Fibroblast of lung (primary cell): Measurements from ENCODE around the gene CARS2. TPM values are rescaled to one million over a fixed set of nuclear protein-coding genes. Genes with fewer than 3 reads are reported as not detected.

Experiments
- DNase-seq, 2 donors: peaks; one replicate each; pipeline versions ENCODE4 v3.0.0 to v3.0.0-alpha.2; 2010; ENCODE audit warnings: low read depth in 2 of 2
- H2AFZ ChIP-seq: 2 replicates; pipeline ENCODE4 v1.5.1; 2012; ENCODE audit warnings: low read length, control low read depth, inconsistent platforms
- H3K27ac ChIP-seq: 2 replicates; pipeline ENCODE4 v1.5.1; 2011; ENCODE audit warnings: low read length, control low read depth; ENCODE audit not compliant: insufficient read depth
- H3K27me3 ChIP-seq: 2 replicates; pipeline ENCODE4 v1.5.1; 2011; ENCODE audit warnings: mild to moderate bottlenecking, low read length; ENCODE audit not compliant: control insufficient read depth, insufficient read depth
- H3K36me3 ChIP-seq: 2 replicates; pipeline ENCODE4 v1.5.1; 2011; ENCODE audit warnings: low read length; ENCODE audit not compliant: control insufficient read depth, insufficient read depth
- H3K4me1 ChIP-seq: 2 replicates; pipeline ENCODE4 v1.5.1; 2011; ENCODE audit warnings: low read length; ENCODE audit not compliant: control insufficient read depth, insufficient read depth; ENCODE audit errors: extremely low read depth
- H3K4me2 ChIP-seq: 2 replicates; pipeline ENCODE4 v1.5.1; 2011; ENCODE audit warnings: low read length, control low read depth; ENCODE audit not compliant: insufficient read depth; ENCODE audit errors: extremely low read depth
- H3K4me3 ChIP-seq, 4 experiments: fragments of 200-600 bp in 1 of 4; sonication (generic) in 1 of 4; replicated peaks in 1 of 4; 2 replicates each; pipeline ENCODE4 v1.5.1; 2011 to 2016; ENCODE audit warnings: low read length in 4 of 4, low read depth in 3 of 4, mild to moderate bottlenecking in 3 of 4, control low read depth in 2 of 4, inconsistent platforms in 1 of 4, mixed read lengths in 1 of 4; ENCODE audit not compliant: insufficient read depth in 1 of 4; ENCODE audit errors: control extremely low read depth in 1 of 4
- H3K79me2 ChIP-seq: 2 replicates; pipeline ENCODE4 v1.5.1; 2012; ENCODE audit warnings: mild to moderate bottlenecking, low read length, inconsistent platforms; ENCODE audit not compliant: control insufficient read depth, insufficient read depth
- H3K9ac ChIP-seq: 2 replicates; pipeline ENCODE4 v1.5.1; 2011; ENCODE audit warnings: mild to moderate bottlenecking, low read length, control low read depth; ENCODE audit not compliant: insufficient read depth
- H3K9me3 ChIP-seq: 2 replicates; pipeline ENCODE4 v1.5.1; 2012; ENCODE audit warnings: low read depth, low read length; ENCODE audit not compliant: control insufficient read depth, insufficient read depth
- H4K20me1 ChIP-seq: 2 replicates; pipeline ENCODE4 v1.5.1; 2011; ENCODE audit warnings: low read length; ENCODE audit not compliant: control insufficient read depth, insufficient read depth; ENCODE audit errors: extremely low read depth
- EZH2 ChIP-seq: IDR thresholded peaks from 2 replicates; pipeline ENCODE4 v1.5.1; 2012; ENCODE audit warnings: low read length, control low read depth, mild to moderate bottlenecking; ENCODE audit errors: missing control alignments
- polyA plus RNA-seq, 2 donors: library from polyadenylated mRNA; depleted of rRNA in 1 of 2; stranded (reverse) in 1 of 2; unstranded in 1 of 2; fragments of >200 nt; gene quantifications; 2 replicates each; pipeline ENCODE4 v1.2.1, GENCODE V29; 2011 to 2012; ENCODE audit warnings: missing spikeins in 1 of 2
- total RNA-seq: library from RNA; depleted of rRNA; stranded (reverse); fragments of >200 nt; gene quantifications from 2 replicates; pipeline ENCODE4 v1.2.1, GENCODE V29; 2014
- TF ChIP-seq, protein P1 (sequence below), 2 donors: IDR thresholded peaks in 1 of 2; conservative IDR thresholded peaks in 1 of 2; 1 replicate in 1 of 2; 2 replicates in 1 of 2; pipeline ENCODE4 v1.5.1; 2011 to 2012; ENCODE audit warnings: low read length in 2 of 2, control low read depth in 1 of 2, inconsistent platforms in 1 of 2, low read depth in 1 of 2, mild to moderate bottlenecking in 1 of 2

The CARS2 gene
- total and polyA plus RNA-seq, 2 donors (not counting 1 experiment from before 2014, with no cell fraction given) = 64.7 to 127 TPM

DNA sequence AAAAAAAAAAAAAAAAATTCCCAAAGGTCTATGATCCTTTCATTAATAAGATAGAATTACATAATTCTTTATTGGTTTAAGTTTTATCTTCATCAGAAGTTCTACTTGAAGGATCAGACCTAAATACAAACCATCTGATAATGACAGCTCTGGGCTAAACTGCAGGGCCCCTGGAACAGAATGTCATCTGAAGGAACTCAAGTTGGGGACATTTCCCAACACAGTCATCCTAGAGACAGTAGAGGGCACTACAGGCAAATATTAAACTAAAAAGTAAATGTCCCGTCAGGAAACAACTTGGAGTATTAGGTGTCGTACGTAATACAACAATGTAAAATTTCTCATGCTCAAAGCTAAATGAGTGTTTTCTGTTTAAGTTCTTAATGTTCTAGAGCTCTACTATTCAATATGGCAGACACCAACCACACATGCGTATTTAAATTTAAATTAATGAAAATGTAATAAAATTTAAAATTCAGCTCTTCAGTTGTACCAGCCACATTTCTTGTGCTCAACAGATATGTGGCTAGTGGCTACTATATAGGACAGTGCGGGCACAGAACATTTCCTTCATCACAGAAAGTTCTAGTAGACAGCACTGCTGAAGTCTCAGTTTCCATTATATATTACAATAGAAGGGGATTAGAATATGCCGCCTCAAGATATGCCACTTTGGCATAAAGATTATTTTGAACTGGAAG lies 112.3 kb downstream of the CARS2 start:
- no peak overlapping the region for H3K27ac ChIP-seq
- H3K79me2 ChIP-seq = no peaks in the 10 kb centered on the region
- no peak for TF ChIP-seq EZH2
- TF ChIP-seq, protein P1, sequence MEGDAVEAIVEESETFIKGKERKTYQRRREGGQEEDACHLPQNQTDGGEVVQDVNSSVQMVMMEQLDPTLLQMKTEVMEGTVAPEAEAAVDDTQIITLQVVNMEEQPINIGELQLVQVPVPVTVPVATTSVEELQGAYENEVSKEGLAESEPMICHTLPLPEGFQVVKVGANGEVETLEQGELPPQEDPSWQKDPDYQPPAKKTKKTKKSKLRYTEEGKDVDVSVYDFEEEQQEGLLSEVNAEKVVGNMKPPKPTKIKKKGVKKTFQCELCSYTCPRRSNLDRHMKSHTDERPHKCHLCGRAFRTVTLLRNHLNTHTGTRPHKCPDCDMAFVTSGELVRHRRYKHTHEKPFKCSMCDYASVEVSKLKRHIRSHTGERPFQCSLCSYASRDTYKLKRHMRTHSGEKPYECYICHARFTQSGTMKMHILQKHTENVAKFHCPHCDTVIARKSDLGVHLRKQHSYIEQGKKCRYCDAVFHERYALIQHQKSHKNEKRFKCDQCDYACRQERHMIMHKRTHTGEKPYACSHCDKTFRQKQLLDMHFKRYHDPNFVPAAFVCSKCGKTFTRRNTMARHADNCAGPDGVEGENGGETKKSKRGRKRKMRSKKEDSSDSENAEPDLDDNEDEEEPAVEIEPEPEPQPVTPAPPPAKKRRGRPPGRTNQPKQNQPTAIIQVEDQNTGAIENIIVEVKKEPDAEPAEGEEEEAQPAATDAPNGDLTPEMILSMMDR (conservative IDR thresholded peaks at IDR 0.05 in 1 of 2, IDR thresholded peaks at IDR 0.05 in 1 of 2; ENCODE audit: low read depth in 1 of 2, low read length in 2 of 2) = peak; percentile 38 to 64
- no peaks in the 10 kb centered on the region for H3K9me3 ChIP-seq
- H3K27me3 ChIP-seq = no peaks in the 10 kb centered on the region
- DNase-seq = peak; percentile 49 to 73
- H3K9ac ChIP-seq = no peak overlapping the region
- H4K20me1 ChIP-seq = no peaks in the 10 kb centered on the region
- H2AFZ ChIP-seq = no peak overlapping the region
- no peak overlapping the region for H3K4me3 ChIP-seq
- no peaks in the 10 kb centered on the region for H3K4me1 ChIP-seq
- H3K4me2 ChIP-seq = no peak overlapping the region
- H3K36me3 ChIP-seq = no peaks in the 10 kb centered on the region

GRCh38 chr13:110592665-110593064 lies 113.3 kb downstream of the CARS2 start:
- Histone ChIP-seq H3K9me3 (no peaks in the 10 kb centered on the region), H3K36me3 (no peaks in the 10 kb centered on the region), H3K79me2 (no peaks in the 10 kb centered on the region), H3K4me1 (no peaks in the 10 kb centered on the region), H3K27ac (no peak overlapping the region), H3K4me2 (no peak overlapping the region), H3K4me3 (no peak overlapping the region), H3K9ac (no peak overlapping the region), H2AFZ (no peak overlapping the region), H4K20me1 (no peaks in the 10 kb centered on the region), H3K27me3 (no peaks in the 10 kb centered on the region)
- TF ChIP-seq EZH2 = no peak
- TF ChIP-seq, protein P1 (conservative IDR thresholded peaks at IDR 0.05 in 1 of 2, IDR thresholded peaks at IDR 0.05 in 1 of 2; ENCODE audit: low read depth in 1 of 2, low read length in 2 of 2) = no peak
- peak in 1 of 2 donors; percentile 13 for DNase-seq

Other genes starting within 250 kb of the CARS2 start
- gene RAB20, start 144.4 kb downstream of the CARS2 start, total RNA-seq = 3.5 and 5.6 TPM in 2 replicates
- 1.3 and 4.3 TPM in 2 replicates for gene RAB20, start 144.4 kb downstream of the CARS2 start, polyA plus RNA-seq
- gene NAXD, start 90.6 kb downstream of the CARS2 start, total RNA-seq = 22.3 and 34.0 TPM in 2 replicates
- gene NAXD, start 90.6 kb downstream of the CARS2 start, polyA plus RNA-seq = 22.4 and 22.8 TPM in 2 replicates
- 13.0 and 13.9 TPM in 2 replicates for gene ING1, start 7.6 kb upstream of the CARS2 start, total RNA-seq
- gene ING1, start 7.6 kb upstream of the CARS2 start, polyA plus RNA-seq = 7.8 and 7.9 TPM in 2 replicates
- 106 and 130 TPM in 2 replicates for gene ANKRD10, start 209.0 kb upstream of the CARS2 start, total RNA-seq
- 25.5 and 29.5 TPM in 2 replicates for gene ANKRD10, start 209.0 kb upstream of the CARS2 start, polyA plus RNA-seq